ENCODE data around the gene FAM170B. TPM values are rescaled to one million over a fixed set of nuclear protein-coding genes. Genes with fewer than 3 reads are reported as not detected.

FAM170B gene
- total and polyA plus RNA-seq, 9 of the 15 experiments (the other 6 are each of a cell fraction or from before 2014, with no cell fraction given): 0.11 to 0.21 TPM; not detected in 7

GRCh38 chr10:49165821-49166483 is 32.1 kb upstream of the FAM170B start (continued):
- TF ChIP-seq ELF4 (CRISPR knock-in tag; IDR thresholded peaks at IDR 0.05) (peak; percentile 92; the same call in 1 of the 2 replicates), PYGO2 (tag; IDR thresholded peaks at IDR 0.05) (peak; percentile 52; the same call in 1 of the 2 replicates), FOXJ2 (tag; IDR thresholded peaks at IDR 0.05) (no peak), TRIM28 (IDR thresholded peaks at IDR 0.05) (no peak; the same call in 1 of the 2 replicates), FOXM1 (IDR thresholded peaks at IDR 0.05; ENCODE audit: low read depth) (0 out of 2 replicates have a peak, but pooled peaks have one; percentile 44), FOXM1 (CRISPR knock-in tag; IDR thresholded peaks at IDR 0.05; ENCODE audit: low read depth) (no peak), E4F1 (CRISPR knock-in tag; IDR thresholded peaks at IDR 0.05; ENCODE audit: borderline replicate concordance) (no peak), CHCHD3 (CRISPR knock-in tag; IDR thresholded peaks at IDR 0.05) (0 out of 2 replicates have a peak, but pooled peaks have one; percentile 53), ZNF165 (CRISPR knock-in tag; IDR thresholded peaks at IDR 0.05; ENCODE audit: borderline replicate concordance) (no peak), ZBTB9 (CRISPR knock-in tag; IDR thresholded peaks at IDR 0.05) (peak; percentile 74; the same call in 1 of the 2 replicates), CSDE1 (IDR thresholded peaks at IDR 0.05) (no peak), ZNF76 (CRISPR knock-in tag; IDR thresholded peaks at IDR 0.05; ENCODE audit: borderline replicate concordance) (peak; percentile 51; the same call in 1 of the 2 replicates), ZNF12 (CRISPR knock-in tag; IDR thresholded peaks at IDR 0.05) (0 out of 2 replicates have a peak, but pooled peaks have one; percentile 22)
- TF ChIP-seq, protein P1, sequence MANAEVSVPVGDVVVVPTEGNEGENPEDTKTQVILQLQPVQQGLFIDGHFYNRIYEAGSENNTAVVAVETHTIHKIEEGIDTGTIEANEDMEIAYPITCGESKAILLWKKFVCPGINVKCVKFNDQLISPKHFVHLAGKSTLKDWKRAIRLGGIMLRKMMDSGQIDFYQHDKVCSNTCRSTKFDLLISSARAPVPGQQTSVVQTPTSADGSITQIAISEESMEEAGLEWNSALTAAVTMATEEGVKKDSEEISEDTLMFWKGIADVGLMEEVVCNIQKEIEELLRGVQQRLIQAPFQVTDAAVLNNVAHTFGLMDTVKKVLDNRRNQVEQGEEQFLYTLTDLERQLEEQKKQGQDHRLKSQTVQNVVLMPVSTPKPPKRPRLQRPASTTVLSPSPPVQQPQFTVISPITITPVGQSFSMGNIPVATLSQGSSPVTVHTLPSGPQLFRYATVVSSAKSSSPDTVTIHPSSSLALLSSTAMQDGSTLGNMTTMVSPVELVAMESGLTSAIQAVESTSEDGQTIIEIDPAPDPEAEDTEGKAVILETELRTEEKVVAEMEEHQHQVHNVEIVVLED (CRISPR knock-in tag; IDR thresholded peaks at IDR 0.05): no peak; the same call in 1 of the 2 replicates
- TF ChIP-seq, protein P2, sequence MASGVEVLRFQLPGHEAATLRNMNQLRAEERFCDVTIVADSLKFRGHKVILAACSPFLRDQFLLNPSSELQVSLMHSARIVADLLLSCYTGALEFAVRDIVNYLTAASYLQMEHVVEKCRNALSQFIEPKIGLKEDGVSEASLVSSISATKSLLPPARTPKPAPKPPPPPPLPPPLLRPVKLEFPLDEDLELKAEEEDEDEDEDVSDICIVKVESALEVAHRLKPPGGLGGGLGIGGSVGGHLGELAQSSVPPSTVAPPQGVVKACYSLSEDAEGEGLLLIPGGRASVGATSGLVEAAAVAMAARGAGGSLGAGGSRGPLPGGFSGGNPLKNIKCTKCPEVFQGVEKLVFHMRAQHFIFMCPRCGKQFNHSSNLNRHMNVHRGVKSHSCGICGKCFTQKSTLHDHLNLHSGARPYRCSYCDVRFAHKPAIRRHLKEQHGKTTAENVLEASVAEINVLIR (CRISPR knock-in tag; IDR thresholded peaks at IDR 0.05): peak; percentile 49
- TF ChIP-seq, protein P3, sequence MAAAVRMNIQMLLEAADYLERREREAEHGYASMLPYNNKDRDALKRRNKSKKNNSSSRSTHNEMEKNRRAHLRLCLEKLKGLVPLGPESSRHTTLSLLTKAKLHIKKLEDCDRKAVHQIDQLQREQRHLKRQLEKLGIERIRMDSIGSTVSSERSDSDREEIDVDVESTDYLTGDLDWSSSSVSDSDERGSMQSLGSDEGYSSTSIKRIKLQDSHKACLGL (CRISPR knock-in tag; IDR thresholded peaks at IDR 0.05; ENCODE audit: borderline replicate concordance, poor library complexity, severe bottlenecking): no peak

Data from K562 (cell line).